Measurements from ENCODE around the gene TMEM121B. TPM values are rescaled to one million over a fixed set of nuclear protein-coding genes. Genes with fewer than 3 reads are reported as not detected.
"Not testable (repeated sequence)": the region's sequence is repeated elsewhere in the genome, so short reads cannot be mapped to it uniquely, and the experiment has no call there.

Gene TMEM121B
- total RNA-seq, 4 donors from 2014 or later = 0.26 to 0.49 (median 0.35) TPM; not detected in 1

GRCh38 chr22:17155941-17156340 lies 34.8 kb upstream of the TMEM121B start:
- H3K4me3 ChIP-seq = no peak overlapping the region
- H3K4me1 ChIP-seq = no peaks in the 10 kb centered on the region
- H3K36me3 ChIP-seq = no peaks in the 10 kb centered on the region
- intact Hi-C loops (cut with DNase I; ENCODE audit: low total_unique reads) = loop anchor here (10.0 kb wide), 1 partner anchor 71 kb away; the partner anchor contains the start of gene IL17RA
- H3K27me3 ChIP-seq = no peaks in the 10 kb centered on the region
- no peak overlapping the region for H3K27ac ChIP-seq
- no peak for DNase-seq
- no peaks in the 10 kb centered on the region for H3K9me3 ChIP-seq
- TF ChIP-seq, protein P1, sequence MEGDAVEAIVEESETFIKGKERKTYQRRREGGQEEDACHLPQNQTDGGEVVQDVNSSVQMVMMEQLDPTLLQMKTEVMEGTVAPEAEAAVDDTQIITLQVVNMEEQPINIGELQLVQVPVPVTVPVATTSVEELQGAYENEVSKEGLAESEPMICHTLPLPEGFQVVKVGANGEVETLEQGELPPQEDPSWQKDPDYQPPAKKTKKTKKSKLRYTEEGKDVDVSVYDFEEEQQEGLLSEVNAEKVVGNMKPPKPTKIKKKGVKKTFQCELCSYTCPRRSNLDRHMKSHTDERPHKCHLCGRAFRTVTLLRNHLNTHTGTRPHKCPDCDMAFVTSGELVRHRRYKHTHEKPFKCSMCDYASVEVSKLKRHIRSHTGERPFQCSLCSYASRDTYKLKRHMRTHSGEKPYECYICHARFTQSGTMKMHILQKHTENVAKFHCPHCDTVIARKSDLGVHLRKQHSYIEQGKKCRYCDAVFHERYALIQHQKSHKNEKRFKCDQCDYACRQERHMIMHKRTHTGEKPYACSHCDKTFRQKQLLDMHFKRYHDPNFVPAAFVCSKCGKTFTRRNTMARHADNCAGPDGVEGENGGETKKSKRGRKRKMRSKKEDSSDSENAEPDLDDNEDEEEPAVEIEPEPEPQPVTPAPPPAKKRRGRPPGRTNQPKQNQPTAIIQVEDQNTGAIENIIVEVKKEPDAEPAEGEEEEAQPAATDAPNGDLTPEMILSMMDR (IDR thresholded peaks at IDR 0.05) = no peak
- TF ChIP-seq POLR2A (IDR thresholded peaks at IDR 0.05) = no peak

GRCh38 chr22:17152971-17153370 lies 31.8 kb upstream of the TMEM121B start:
- intact Hi-C loops (cut with DNase I; ENCODE audit: low total_unique reads) = loop anchor here (10.0 kb wide), 1 partner anchor 68 kb away; the partner anchor contains the start of gene IL17RA
- TF ChIP-seq POLR2A (IDR thresholded peaks at IDR 0.05) = no peak
- TF ChIP-seq, protein P1 (IDR thresholded peaks at IDR 0.05) = no peak
- Histone ChIP-seq H3K9me3 (no peaks in the 10 kb centered on the region), H3K4me1 (no peaks in the 10 kb centered on the region), H3K27ac (no peak overlapping the region), H3K4me3 (no peak overlapping the region), H3K36me3 (no peaks in the 10 kb centered on the region), H3K27me3 (no peaks in the 10 kb centered on the region)
- DNase-seq = no peak

DNA sequence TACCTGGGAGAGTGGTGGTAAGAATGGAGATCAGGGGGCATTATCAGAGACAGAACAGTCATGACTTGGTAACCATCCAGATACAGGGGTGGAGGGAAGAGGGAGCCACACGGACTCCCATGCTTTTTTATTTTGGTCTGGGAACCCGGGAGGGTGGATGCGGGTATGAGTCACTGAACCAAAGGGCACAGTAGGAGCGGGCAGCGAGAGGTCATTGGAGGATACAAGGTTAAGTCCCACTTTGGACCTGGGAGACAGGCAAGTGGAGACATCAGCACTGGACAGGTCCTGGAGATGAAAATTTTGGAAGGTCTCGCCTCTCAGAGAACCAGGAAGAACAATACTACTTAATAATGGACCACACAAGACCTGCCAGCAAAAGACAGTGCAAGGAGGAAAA lies 31.2 kb upstream of the TMEM121B start:
- Histone ChIP-seq H3K4me3 (no peak overlapping the region), H3K4me1 (no peaks in the 10 kb centered on the region), H3K27me3 (no peaks in the 10 kb centered on the region), H3K36me3 (no peaks in the 10 kb centered on the region), H3K9me3 (no peaks in the 10 kb centered on the region), H3K27ac (no peak overlapping the region)
- no peak for TF ChIP-seq POLR2A (IDR thresholded peaks at IDR 0.05)
- TF ChIP-seq, protein P1 (IDR thresholded peaks at IDR 0.05) = no peak
- DNase-seq = no peak
- intact Hi-C loops (cut with DNase I; ENCODE audit: low total_unique reads) = loop anchor here (10.0 kb wide), 1 partner anchor 68 kb away; the partner anchor contains the start of gene IL17RA

GRCh38 chr22:17149076-17149815 lies 28.1 kb upstream of the TMEM121B start:
- TF ChIP-seq, protein P1 (IDR thresholded peaks at IDR 0.05) = no peak
- no peak for TF ChIP-seq POLR2A (IDR thresholded peaks at IDR 0.05)
- Histone ChIP-seq H3K4me1 (no peaks in the 10 kb centered on the region), H3K4me3 (no peak overlapping the region), H3K9me3 (no peaks in the 10 kb centered on the region), H3K27me3 (no peaks in the 10 kb centered on the region), H3K36me3 (no peaks in the 10 kb centered on the region), H3K27ac (no peak overlapping the region)
- DNase-seq = no peak
- intact Hi-C loops (cut with DNase I; ENCODE audit: low total_unique reads) = no loop called here

- DNase-seq; intact Hi-C loops (cut with DNase I; ENCODE audit: low total_unique reads); H3K4me3 ChIP-seq; H3K4me1 ChIP-seq; H3K27me3 ChIP-seq; H3K27ac ChIP-seq; H3K9me3 ChIP-seq; H3K36me3 ChIP-seq: not testable (repeated sequence)
Observed at GRCh38 chr22:17147458-17147857, 26.3 kb upstream of the TMEM121B start.

All from uterus (tissue), 4 donors.